OCI-LY7 (cell line): ENCODE data around the gene ERBB2.

Experiments
- CTCF ChIP-seq: fragments of 200-600 bp; sonication (generic); conservative IDR thresholded peaks from 2 replicates; pipeline ENCODE4 v1.5.1; 2014; ENCODE audit warnings: mild to moderate bottlenecking, antibody characterized with exemption, low read length, moderate library complexity, mixed read lengths
- EZH2phosphoT487 ChIP-seq: fragments of 200-600 bp; sonication (generic); IDR thresholded peaks from 2 replicates; pipeline ENCODE4 v1.6.1; 2018; ENCODE audit warnings: low read depth, borderline replicate concordance, mild to moderate bottlenecking, mixed run types, antibody characterized with exemption, low read length, moderate library complexity, mixed read lengths

GRCh38 chr17:39677072-39677471, 22.8 kb upstream of the ERBB2 start:
- TF ChIP-seq CTCF (no peak), EZH2phosphoT487 (no peak)
